GM23338 (cell line): ENCODE measurements around the gene LTBP4. TPM values are rescaled to one million over a fixed set of nuclear protein-coding genes. Genes with fewer than 3 reads are reported as not detected.

Experiments used
- ATAC-seq: fragments of 200-7000 bp; cut with Tn5 transposase; 3 replicates; pipeline ENCODE4 v1.9.1; 2020
- DNase-seq: peaks from one replicate; pipeline ENCODE4 v3.0.0-alpha.2; 2015; ENCODE audit warnings: low spot score
- H2AFZ ChIP-seq: fragments of 200-600 bp; sonication (generic); 2 replicates; pipeline ENCODE4 v1.8.0; 2016; ENCODE audit warnings: antibody characterized with exemption, mild to moderate bottlenecking, moderate library complexity
- H3F3A ChIP-seq: fragments of 200-600 bp; sonication (generic); replicated peaks from 2 replicates; pipeline ENCODE4 v1.8.0; 2017; ENCODE audit warnings: antibody characterized with exemption, mixed run types, low read depth
- H3K27ac ChIP-seq: fragments of 200-600 bp; sonication (generic); 2 replicates; pipeline ENCODE4 v1.6.1; 2016; ENCODE audit warnings: low read depth
- H3K27me3 ChIP-seq: fragments of 200-600 bp; sonication (generic); 2 replicates; pipeline ENCODE4 v1.8.0; 2016; ENCODE audit warnings: mild to moderate bottlenecking, mixed run types, moderate library complexity; ENCODE audit not compliant: insufficient read depth
- H3K36me3 ChIP-seq: fragments of 200-600 bp; sonication (generic); 2 replicates; pipeline ENCODE4 v1.8.0; 2016; ENCODE audit warnings: mild to moderate bottlenecking; ENCODE audit not compliant: insufficient read depth
- H3K4me1 ChIP-seq: fragments of 200-600 bp; sonication (generic); 2 replicates; pipeline ENCODE4 v1.8.0; 2016; ENCODE audit warnings: mild to moderate bottlenecking, moderate library complexity; ENCODE audit not compliant: insufficient read depth
- H3K4me2 ChIP-seq: fragments of 200-600 bp; sonication (generic); 2 replicates; pipeline ENCODE4 v1.7.1; 2017; ENCODE audit warnings: mixed run types
- H3K4me3 ChIP-seq: fragments of 200-600 bp; sonication (generic); 2 replicates; pipeline ENCODE4 v1.6.1; 2016; ENCODE audit warnings: mixed run types
- H3K79me2 ChIP-seq: fragments of 200-600 bp; sonication (generic); replicated peaks from 2 replicates; pipeline ENCODE4 v1.8.0; 2017; ENCODE audit warnings: mild to moderate bottlenecking; ENCODE audit not compliant: insufficient read depth
- H3K9me2 ChIP-seq: fragments of 200-600 bp; sonication (generic); 2 replicates; pipeline ENCODE4 v1.8.0; 2017; ENCODE audit not compliant: insufficient read depth
- H4K20me1 ChIP-seq: fragments of 200-600 bp; sonication (generic); replicated peaks from 2 replicates; pipeline ENCODE4 v1.8.0; 2017; ENCODE audit warnings: mild to moderate bottlenecking; ENCODE audit not compliant: insufficient read depth
- H3K27ac Mint-ChIP-seq: 2 replicates; pipeline ENCODE4 v1.8.0; 2020; ENCODE audit warnings: inconsistent platforms, mild to moderate bottlenecking, moderate library complexity, mixed read lengths
- H3K27me3 Mint-ChIP-seq: 3 replicates; pipeline ENCODE4 v1.8.0; 2022; ENCODE audit warnings: low read depth, mild to moderate bottlenecking, moderate library complexity, mixed read lengths, inconsistent platforms; ENCODE audit not compliant: insufficient read depth, poor library complexity
- H3K36me3 Mint-ChIP-seq: 3 replicates; pipeline ENCODE4 v1.8.0; 2021; ENCODE audit warnings: low read depth, mild to moderate bottlenecking, inconsistent platforms, moderate library complexity, mixed read lengths
- H3K4me1 Mint-ChIP-seq: 3 replicates; pipeline ENCODE4 v1.8.0; 2020; ENCODE audit warnings: mild to moderate bottlenecking, inconsistent platforms, mixed read lengths
- H3K4me3 Mint-ChIP-seq: 3 replicates; pipeline ENCODE4 v1.8.0; 2021; ENCODE audit warnings: moderate library complexity, mild to moderate bottlenecking, inconsistent platforms, mixed read lengths
- H3K9me3 Mint-ChIP-seq: 3 replicates; pipeline ENCODE4 v1.8.0; 2020; ENCODE audit warnings: moderate library complexity, mild to moderate bottlenecking, inconsistent platforms, mixed read lengths
- CREB1 ChIP-seq: fragments of 250-450 bp; sonication (Bioruptor Pico); IDR thresholded peaks from 2 replicates; pipeline ENCODE4 v1.5.0; 2020; ENCODE audit warnings: low read depth, mild to moderate bottlenecking, moderate library complexity
- ETS1 ChIP-seq: IDR thresholded peaks from 2 replicates; pipeline ENCODE4 v1.6.1; 2016; ENCODE audit warnings: antibody characterized with exemption
- EZH2 ChIP-seq: fragments of 200-600 bp; sonication (generic); IDR thresholded peaks from one replicate; pipeline ENCODE4 v1.8.0; 2017; ENCODE audit warnings: antibody characterized with exemption, mild to moderate bottlenecking, low read depth; ENCODE audit not compliant: unreplicated experiment
- EZH2phosphoT487 ChIP-seq: fragments of 200-600 bp; sonication (generic); IDR thresholded peaks from one replicate; pipeline ENCODE4 v1.8.1; 2018; ENCODE audit warnings: antibody characterized with exemption; ENCODE audit not compliant: unreplicated experiment
- JUNB ChIP-seq: IDR thresholded peaks from one replicate; pipeline ENCODE4 v1.6.1; 2016; ENCODE audit warnings: antibody characterized with exemption; ENCODE audit not compliant: unreplicated experiment
- NANOG ChIP-seq: IDR thresholded peaks from 2 replicates; pipeline ENCODE4 v1.6.1; 2016; ENCODE audit warnings: antibody characterized with exemption, borderline replicate concordance
- POLR2AphosphoS5 ChIP-seq: IDR thresholded peaks from 2 replicates; pipeline ENCODE4 v1.6.1; 2016; ENCODE audit warnings: antibody characterized with exemption, low read depth
- REST ChIP-seq: IDR thresholded peaks from one replicate; pipeline ENCODE4 v1.6.1; 2018; ENCODE audit warnings: antibody characterized with exemption; ENCODE audit not compliant: unreplicated experiment
- STAT1 ChIP-seq: IDR thresholded peaks from one replicate; pipeline ENCODE4 v1.6.1; 2016; ENCODE audit warnings: antibody characterized with exemption; ENCODE audit not compliant: unreplicated experiment
- ZNF331 ChIP-seq: fragments of 250-450 bp; sonication (Bioruptor Pico); IDR thresholded peaks from 2 replicates; pipeline ENCODE4 v1.5.0; 2020; ENCODE audit warnings: low read depth, mild to moderate bottlenecking, moderate library complexity
- polyA plus RNA-seq: library from polyadenylated mRNA; unstranded; fragments of >200 nt; fragmentation: Nextera tagmentation; extraction: Ambion mirVana; gene quantifications from 2 replicates; pipeline ENCODE4 v1.2.1, GENCODE V29; 2016
- total RNA-seq: library from RNA; depleted of rRNA; stranded (reverse); fragments of >200 nt; shearing (Covaris generic); gene quantifications from 2 replicates; pipeline ENCODE4 v1.2.3, GENCODE V29; 2014

Gene LTBP4
- total and polyA plus RNA-seq, 2 experiments from 2014 or later, result 50.3 to 65.0 TPM

DNA sequence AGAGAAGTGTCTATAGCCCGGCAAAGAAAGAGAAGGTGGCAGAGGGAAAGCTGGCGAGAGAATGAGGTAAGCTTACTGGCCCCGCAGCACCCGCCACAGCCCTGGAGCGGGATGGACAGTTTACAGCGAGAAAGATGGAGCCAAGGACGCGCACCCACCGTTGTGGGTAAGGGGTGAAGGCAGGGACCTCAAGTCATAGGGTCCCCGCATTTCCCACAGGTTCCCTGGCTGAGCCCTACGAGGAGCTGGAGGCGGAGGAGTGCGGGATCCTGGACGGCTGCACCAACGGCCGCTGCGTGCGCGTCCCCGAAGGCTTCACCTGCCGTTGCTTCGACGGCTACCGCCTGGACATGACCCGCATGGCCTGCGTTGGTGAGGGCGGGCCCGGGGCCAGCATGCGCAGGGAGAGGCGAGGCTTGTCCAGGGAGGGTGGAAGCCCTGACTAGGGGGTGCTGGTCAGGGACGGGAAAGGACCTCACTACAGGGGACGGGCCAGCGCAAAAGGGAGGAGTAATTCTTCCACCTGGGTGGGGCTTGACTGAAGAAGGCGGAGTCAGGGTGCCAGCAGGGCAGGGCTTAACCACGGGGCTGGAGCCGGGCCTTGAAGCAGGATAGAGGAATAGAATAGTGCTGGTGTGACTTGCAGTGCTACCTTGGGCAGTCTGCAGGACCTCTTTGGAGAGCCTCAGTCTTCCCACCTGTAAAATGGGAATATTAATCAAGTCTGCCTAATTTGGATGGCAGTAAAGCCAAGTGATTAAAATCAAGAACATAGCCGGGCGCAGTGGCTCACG, 26.5 kb downstream of the LTBP4 start:
- peaks cover 2% of the 10 kb centered on the region; the same call in 1 of the 2 replicates for H4K20me1 ChIP-seq
- H3K4me1 Mint-ChIP-seq, result peaks cover 41% of the 10 kb centered on the region
- H3K27ac ChIP-seq, result no peak overlapping the region
- peaks cover 25% of the 10 kb centered on the region for H3K27me3 Mint-ChIP-seq
- H3K4me2 ChIP-seq, result no peak overlapping the region
- H3F3A ChIP-seq, result peaks cover 13% of the 10 kb centered on the region; the same call in 1 of the 2 replicates
- peaks cover 35% of the 10 kb centered on the region for H3K36me3 Mint-ChIP-seq
- no peaks in the 10 kb centered on the region for H3K9me2 ChIP-seq
- DNase-seq (peak; percentile 66), ATAC-seq (peak; percentile 5; the same call in 2 of the 3 replicates)
- H3K79me2 ChIP-seq, result no peaks in the 10 kb centered on the region
- H3K27ac Mint-ChIP-seq, result 0 out of 2 replicates have a peak overlapping the region, but pooled peaks have one; percentile 0
- no peak overlapping the region for H2AFZ ChIP-seq
- peaks cover 28% of the 10 kb centered on the region for H3K4me1 ChIP-seq
- 0 out of 2 replicates have a peak, but pooled peaks cover 4% of the 10 kb centered on the region for H3K36me3 ChIP-seq
- peaks cover under 1% of the 10 kb centered on the region; the same call in 1 of the 2 replicates for H3K27me3 ChIP-seq
- no peak for TF ChIP-seq POLR2AphosphoS5
- no peak for TF ChIP-seq JUNB
- no peak for TF ChIP-seq CREB1 (CRISPR knock-in tag)
- TF ChIP-seq REST, result no peak
- no peak for TF ChIP-seq ZNF331 (CRISPR knock-in tag)
- TF ChIP-seq EZH2phosphoT487, result no peak
- no peak for TF ChIP-seq EZH2
- no peak for TF ChIP-seq STAT1
- TF ChIP-seq NANOG, result no peak
- no peak for TF ChIP-seq ETS1
- H3K4me3 ChIP-seq, result no peak overlapping the region
- no peaks in the 10 kb centered on the region; the same call in 2 of the 3 replicates for H3K9me3 Mint-ChIP-seq
- no peak overlapping the region for H3K4me3 Mint-ChIP-seq

GRCh38 chr19:40629346-40629745, 28.2 kb downstream of the LTBP4 start:
- peaks cover 16% of the 10 kb centered on the region for H3K27me3 ChIP-seq
- H3K9me2 ChIP-seq, result no peaks in the 10 kb centered on the region
- Mint-ChIP-seq H3K9me3 (no peaks in the 10 kb centered on the region; the same call in 2 of the 3 replicates), H3K27me3 (peaks cover 38% of the 10 kb centered on the region), H3K36me3 (peaks cover 32% of the 10 kb centered on the region), H3K27ac (no peak overlapping the region), H3K4me3 (no peak overlapping the region; the same call in 2 of the 3 replicates), H3K4me1 (peaks cover 45% of the 10 kb centered on the region)
- H4K20me1 ChIP-seq, result peaks cover 2% of the 10 kb centered on the region; the same call in 1 of the 2 replicates
- H3K36me3 ChIP-seq, result 0 out of 2 replicates have a peak, but pooled peaks cover 4% of the 10 kb centered on the region
- DNase-seq, result no peak
- no peak overlapping the region for H3K4me2 ChIP-seq
- no peaks in the 10 kb centered on the region for H3K79me2 ChIP-seq
- ATAC-seq, result no peak
- no peak overlapping the region for H3K4me3 ChIP-seq
- peaks cover 4% of the 10 kb centered on the region; the same call in 1 of the 2 replicates for H3F3A ChIP-seq
- H2AFZ ChIP-seq, result no peak overlapping the region
- peaks cover 31% of the 10 kb centered on the region for H3K4me1 ChIP-seq
- no peak overlapping the region for H3K27ac ChIP-seq
- no peak for TF ChIP-seq ETS1
- TF ChIP-seq JUNB, result no peak
- TF ChIP-seq ZNF331 (CRISPR knock-in tag), result no peak
- TF ChIP-seq POLR2AphosphoS5, result no peak
- no peak for TF ChIP-seq STAT1
- no peak for TF ChIP-seq REST
